Chondrocyte (in vitro differentiated cells): ENCODE measurements around the gene ADAMTS15. TPM values are rescaled to one million over a fixed set of nuclear protein-coding genes. Genes with fewer than 3 reads are reported as not detected.
A peak's percentile ranks its signal among the peaks of the same experiment; 100 is the strongest.

ENCODE experiments used
- DNase-seq: peaks from one replicate; pipeline ENCODE4 v3.0.0; 2021; ENCODE audit warnings: mixed read lengths, low spot score
- H3K27ac Mint-ChIP-seq: one replicate; pipeline ENCODE4 v1.8.0; 2021; ENCODE audit warnings: mild to moderate bottlenecking, moderate library complexity, mixed read lengths; ENCODE audit not compliant: unreplicated experiment
- H3K27me3 Mint-ChIP-seq: 2 replicates; pipeline ENCODE4 v1.8.0; 2021; ENCODE audit warnings: low read depth, mixed read lengths
- H3K36me3 Mint-ChIP-seq: 2 replicates; pipeline ENCODE4 v1.8.0; 2021; ENCODE audit warnings: low read depth, mixed read lengths
- H3K4me1 Mint-ChIP-seq: 2 replicates; pipeline ENCODE4 v1.8.0; 2021; ENCODE audit warnings: low read depth, mild to moderate bottlenecking, mixed read lengths
- H3K4me3 Mint-ChIP-seq: one replicate; pipeline ENCODE4 v1.8.0; 2021; ENCODE audit warnings: mild to moderate bottlenecking, moderate library complexity, mixed read lengths; ENCODE audit not compliant: unreplicated experiment
- H3K9me3 Mint-ChIP-seq: 2 replicates; pipeline ENCODE4 v1.8.0; 2021; ENCODE audit warnings: low read depth, mixed read lengths
- CTCF ChIP-seq: fragments of 200-600 bp; sonication (generic); IDR thresholded peaks from 2 replicates; pipeline ENCODE4 v1.5.0; 2021; ENCODE audit warnings: antibody characterized with exemption, mild to moderate bottlenecking, moderate library complexity
- total RNA-seq: library from RNA; stranded (reverse); gene quantifications from 3 replicates; pipeline ENCODE4 v1.2.1, GENCODE V29; 2021

ADAMTS15 gene
- total RNA-seq, 1 donor from 2014 or later = 140 TPM

- Mint-ChIP-seq H3K27ac (no peak overlapping the region), H3K9me3 (no peaks in the 10 kb centered on the region), H3K36me3 (peaks cover 28% of the 10 kb centered on the region), H3K4me3 (no peak overlapping the region), H3K4me1 (peaks cover 14% of the 10 kb centered on the region), H3K27me3 (no peaks in the 10 kb centered on the region)
- no peak for DNase-seq
- TF ChIP-seq CTCF = no peak
Measured at GRCh38 chr11:130473795-130474377, 25.4 kb downstream of the ADAMTS15 start.

GRCh38 chr11:130474637-130475400 lies 26.4 kb downstream of the ADAMTS15 start:
- H3K4me3 Mint-ChIP-seq = no peak overlapping the region
- peaks cover 14% of the 10 kb centered on the region for H3K4me1 Mint-ChIP-seq
- DNase-seq = no peak
- TF ChIP-seq CTCF = no peak
- H3K27ac Mint-ChIP-seq = peak overlapping the region; percentile 74
- H3K36me3 Mint-ChIP-seq = peaks cover 24% of the 10 kb centered on the region
- H3K27me3 Mint-ChIP-seq = no peaks in the 10 kb centered on the region
- no peaks in the 10 kb centered on the region for H3K9me3 Mint-ChIP-seq

- Mint-ChIP-seq H3K27me3 (no peaks in the 10 kb centered on the region), H3K9me3 (no peaks in the 10 kb centered on the region), H3K4me3 (no peak overlapping the region), H3K27ac (peak overlapping the region; percentile 74), H3K36me3 (peaks cover 21% of the 10 kb centered on the region), H3K4me1 (peaks cover 14% of the 10 kb centered on the region)
- no peak for TF ChIP-seq CTCF
- DNase-seq = no peak
Measured at GRCh38 chr11:130475426-130476053, 27.1 kb downstream of the ADAMTS15 start.

GRCh38 chr11:130476200-130476921 lies 27.9 kb downstream of the ADAMTS15 start:
- DNase-seq = no peak
- Mint-ChIP-seq H3K4me3 (peak overlapping the region; percentile 4), H3K27ac (no peak overlapping the region), H3K4me1 (peaks cover 14% of the 10 kb centered on the region), H3K36me3 (peaks cover 16% of the 10 kb centered on the region), H3K9me3 (no peaks in the 10 kb centered on the region), H3K27me3 (no peaks in the 10 kb centered on the region)
- TF ChIP-seq CTCF = no peak

GRCh38 chr11:130476922-130477491 lies 28.6 kb downstream of the ADAMTS15 start:
- H3K9me3 Mint-ChIP-seq = no peaks in the 10 kb centered on the region
- no peak for TF ChIP-seq CTCF
- H3K27ac Mint-ChIP-seq = no peak overlapping the region
- peaks cover 14% of the 10 kb centered on the region for H3K36me3 Mint-ChIP-seq
- H3K27me3 Mint-ChIP-seq = no peaks in the 10 kb centered on the region
- peak overlapping the region; percentile 4 for H3K4me3 Mint-ChIP-seq
- no peak for DNase-seq
- peaks cover 14% of the 10 kb centered on the region for H3K4me1 Mint-ChIP-seq
